A375 (cell line): ENCODE measurements around the gene CDHR2. TPM values are rescaled to one million over a fixed set of nuclear protein-coding genes. Genes with fewer than 3 reads are reported as not detected.

ENCODE experiments used
- small RNA-seq: library from RNA; depleted of rRNA; stranded (forward); fragments of <200 nt; gene quantifications from one replicate; pipeline ENCODE3, GENCODE V24; 2014
- total RNA-seq: library from RNA; depleted of rRNA; stranded (reverse); fragments of >200 nt; shearing (Covaris generic); gene quantifications from 2 replicates; pipeline ENCODE4 v1.2.3, GENCODE V29; 2014; rRNA removed

CDHR2 gene, protein sequence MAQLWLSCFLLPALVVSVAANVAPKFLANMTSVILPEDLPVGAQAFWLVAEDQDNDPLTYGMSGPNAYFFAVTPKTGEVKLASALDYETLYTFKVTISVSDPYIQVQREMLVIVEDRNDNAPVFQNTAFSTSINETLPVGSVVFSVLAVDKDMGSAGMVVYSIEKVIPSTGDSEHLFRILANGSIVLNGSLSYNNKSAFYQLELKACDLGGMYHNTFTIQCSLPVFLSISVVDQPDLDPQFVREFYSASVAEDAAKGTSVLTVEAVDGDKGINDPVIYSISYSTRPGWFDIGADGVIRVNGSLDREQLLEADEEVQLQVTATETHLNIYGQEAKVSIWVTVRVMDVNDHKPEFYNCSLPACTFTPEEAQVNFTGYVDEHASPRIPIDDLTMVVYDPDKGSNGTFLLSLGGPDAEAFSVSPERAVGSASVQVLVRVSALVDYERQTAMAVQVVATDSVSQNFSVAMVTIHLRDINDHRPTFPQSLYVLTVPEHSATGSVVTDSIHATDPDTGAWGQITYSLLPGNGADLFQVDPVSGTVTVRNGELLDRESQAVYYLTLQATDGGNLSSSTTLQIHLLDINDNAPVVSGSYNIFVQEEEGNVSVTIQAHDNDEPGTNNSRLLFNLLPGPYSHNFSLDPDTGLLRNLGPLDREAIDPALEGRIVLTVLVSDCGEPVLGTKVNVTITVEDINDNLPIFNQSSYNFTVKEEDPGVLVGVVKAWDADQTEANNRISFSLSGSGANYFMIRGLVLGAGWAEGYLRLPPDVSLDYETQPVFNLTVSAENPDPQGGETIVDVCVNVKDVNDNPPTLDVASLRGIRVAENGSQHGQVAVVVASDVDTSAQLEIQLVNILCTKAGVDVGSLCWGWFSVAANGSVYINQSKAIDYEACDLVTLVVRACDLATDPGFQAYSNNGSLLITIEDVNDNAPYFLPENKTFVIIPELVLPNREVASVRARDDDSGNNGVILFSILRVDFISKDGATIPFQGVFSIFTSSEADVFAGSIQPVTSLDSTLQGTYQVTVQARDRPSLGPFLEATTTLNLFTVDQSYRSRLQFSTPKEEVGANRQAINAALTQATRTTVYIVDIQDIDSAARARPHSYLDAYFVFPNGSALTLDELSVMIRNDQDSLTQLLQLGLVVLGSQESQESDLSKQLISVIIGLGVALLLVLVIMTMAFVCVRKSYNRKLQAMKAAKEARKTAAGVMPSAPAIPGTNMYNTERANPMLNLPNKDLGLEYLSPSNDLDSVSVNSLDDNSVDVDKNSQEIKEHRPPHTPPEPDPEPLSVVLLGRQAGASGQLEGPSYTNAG (N-terminal part only)
- total RNA-seq, result not detected in 2 replicates

GRCh38 chr5:176548967-176549444 is at the start of gene CDHR2:
Gene CDHR2, plus strand, starts transcription at chr5:176549342. Its CDS starts 16,011 bp downstream, at chr5:176565353.

DNA sequence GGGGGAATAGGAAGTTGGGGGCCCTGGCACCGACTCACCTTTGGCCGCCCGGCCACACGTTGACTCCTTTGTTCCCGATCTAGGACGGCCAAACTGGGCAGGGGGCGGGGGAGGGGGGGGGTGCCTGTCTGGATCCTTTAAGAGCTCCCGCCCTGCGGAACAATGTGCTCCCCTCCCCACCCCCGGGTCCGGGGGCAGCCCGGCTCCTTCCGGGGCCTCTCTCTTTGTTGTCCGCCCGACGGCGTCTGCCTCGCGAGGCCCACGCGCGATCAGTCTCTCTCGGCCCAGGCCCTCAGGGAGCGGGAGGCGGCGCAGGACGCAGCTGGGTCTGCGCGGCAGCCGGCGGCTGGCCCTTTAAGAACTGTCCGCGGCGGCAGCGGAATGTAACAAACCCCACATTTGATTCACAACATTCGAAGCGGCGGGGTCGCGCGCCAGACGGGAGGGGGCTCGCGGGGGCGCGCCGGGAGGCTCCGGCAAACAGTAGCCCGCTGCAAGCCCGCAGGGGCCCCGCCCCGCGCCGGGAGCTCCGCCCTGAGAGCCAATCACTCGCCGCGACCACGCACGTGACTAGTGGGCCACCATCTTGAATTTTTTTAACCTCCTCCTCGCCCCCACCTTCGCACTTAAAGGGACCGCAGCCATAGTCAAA is 12.1 kb upstream of the CDHR2 start, which contains the start of gene RNF44:
RNF44 (minus strand) TSS at position 501 of the 652 bp plus-strand sequence. CDS start 4,930 bp downstream, outside the sequence.

DNA sequence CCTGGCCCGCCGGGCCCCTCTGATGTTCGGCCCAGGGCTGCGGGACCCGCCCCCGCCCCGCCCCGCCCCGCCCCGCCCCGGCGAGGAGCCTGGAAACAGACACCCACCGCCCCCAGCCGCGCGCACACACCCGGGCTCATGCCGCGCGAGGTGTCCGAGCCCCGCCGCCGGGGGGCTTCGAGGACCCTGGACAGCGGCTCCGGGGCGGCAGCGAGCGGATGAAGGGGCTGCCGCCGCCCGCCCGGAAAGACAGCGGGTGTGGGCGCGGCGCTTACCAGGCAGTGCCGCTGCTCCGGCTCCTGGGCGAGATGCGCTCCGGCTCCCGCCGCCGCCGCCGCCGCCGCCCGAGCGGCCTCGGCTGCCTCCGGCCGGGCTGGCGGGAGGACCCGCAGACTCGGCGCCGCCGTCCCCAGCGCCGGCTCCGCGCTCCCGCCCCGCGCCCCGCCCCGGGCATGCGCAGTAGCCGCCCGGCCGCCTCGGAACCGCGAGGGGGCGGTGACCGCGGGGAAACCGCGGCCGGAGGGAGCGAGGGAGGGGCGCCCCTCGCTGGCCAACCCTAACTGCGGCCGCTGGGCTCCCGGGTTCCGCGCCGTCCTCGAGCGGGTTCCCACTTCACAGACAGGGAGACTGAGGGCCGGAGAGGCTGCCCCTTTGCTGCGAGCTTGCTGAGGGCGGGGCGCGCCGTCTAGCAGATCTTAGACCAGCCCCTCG is 60.7 kb downstream of the CDHR2 start, which contains the start of gene GPRIN1:
GPRIN1 (minus strand) TSS at position 433 of the 711 bp plus-strand sequence. CDS start 10,322 bp downstream, outside the sequence.

DNA sequence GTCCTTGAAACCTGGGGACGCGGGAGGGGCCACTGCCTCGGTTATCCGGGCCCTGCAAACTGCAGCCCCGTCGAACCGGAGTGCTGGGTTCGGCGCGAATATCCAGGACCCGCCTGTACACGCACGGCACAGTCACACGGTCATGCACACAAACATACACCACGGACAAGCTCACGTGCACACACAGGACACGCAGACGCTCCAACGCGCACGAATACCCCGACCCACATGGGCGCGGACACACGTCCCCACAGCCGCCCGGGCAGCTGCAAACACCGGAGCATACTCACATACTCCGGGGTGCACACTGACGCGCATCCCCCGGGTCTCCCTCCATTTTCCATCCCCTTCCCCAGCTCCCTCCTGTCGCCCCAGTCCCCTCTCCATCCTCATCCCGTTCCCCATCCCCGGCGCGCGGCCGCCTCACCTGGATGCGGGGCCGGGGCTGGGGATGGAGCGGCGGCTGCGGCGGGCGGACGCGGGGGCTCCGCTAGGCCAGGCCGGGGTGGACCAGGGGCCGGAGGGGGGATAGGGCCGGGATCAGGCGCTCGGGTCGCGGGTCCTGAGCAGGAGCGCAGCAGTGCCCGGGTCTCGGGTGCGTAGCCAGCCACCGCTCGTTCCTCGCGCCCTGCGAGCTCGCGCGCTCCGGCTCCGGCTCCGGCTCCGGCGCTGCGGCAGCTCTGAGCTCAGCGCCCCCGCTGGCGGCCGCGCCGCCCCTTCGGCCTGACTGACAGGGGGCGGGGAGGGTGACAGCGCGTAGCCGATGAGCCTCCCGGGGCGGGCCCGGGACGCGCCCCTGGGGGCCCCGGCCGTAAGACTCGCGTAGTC is 80.9 kb downstream of the CDHR2 start, which contains the start of the genes EIF4E1B and SNCB:
EIF4E1B (plus strand) TSS at position 823 of the 828 bp plus-strand sequence. CDS start 12,113 bp downstream, outside the sequence.
SNCB (minus strand) TSS at position 682 of the 828 bp plus-strand sequence. CDS start 880 bp downstream, outside the sequence.

Small RNA genes lying within 50 kb of the gene (small RNA-seq; reads per million reads assigned to genes)
- gene MIR4281, result not detected
- gene RF00019, result not detected
- gene RN7SL684P, result not detected

Other genes starting within 250 kb of the CDHR2 start
- 46.6 and 53.0 TPM in 2 replicates for gene KIAA1191, start 187.6 kb upstream of the CDHR2 start, total RNA-seq
- gene ARL10, start 183.9 kb upstream of the CDHR2 start, total RNA-seq, result 0.30 and 1.4 TPM in 2 replicates
- 162 and 174 TPM in 2 replicates for gene NOP16, start 160.7 kb upstream of the CDHR2 start, total RNA-seq
- gene HIGD2A, start 160.6 kb upstream of the CDHR2 start, total RNA-seq, result 75.3 and 99.4 TPM in 2 replicates
- gene CLTB, start 132.8 kb upstream of the CDHR2 start, total RNA-seq, result 131 and 132 TPM in 2 replicates
- gene FAF2, start 101.0 kb upstream of the CDHR2 start, total RNA-seq, result 48.2 and 48.7 TPM in 2 replicates
- 19.6 and 22.2 TPM in 2 replicates for gene RNF44, start 11.9 kb upstream of the CDHR2 start, total RNA-seq
- 10.1 and 11.0 TPM in 2 replicates for gene GPRIN1, start 60.8 kb downstream of the CDHR2 start, total RNA-seq
- not detected in 2 replicates for gene SNCB, start 81.2 kb downstream of the CDHR2 start, total RNA-seq
- gene EIF4E1B, start 81.3 kb downstream of the CDHR2 start, total RNA-seq, result not detected in 2 replicates
- gene TSPAN17, start 98.1 kb downstream of the CDHR2 start, total RNA-seq, result 11.9 and 13.4 TPM in 2 replicates